NCI-H524 (cell line): ENCODE data around the gene RELL1.
A peak's percentile ranks its signal among the peaks of the same experiment; 100 is the strongest.

Source experiments
- DNase-seq, 2 experiments: peaks; one replicate each; lab custom pipeline; 2025; lab: John Stamatoyannopoulos, UW

The RELL1 gene

DNA sequence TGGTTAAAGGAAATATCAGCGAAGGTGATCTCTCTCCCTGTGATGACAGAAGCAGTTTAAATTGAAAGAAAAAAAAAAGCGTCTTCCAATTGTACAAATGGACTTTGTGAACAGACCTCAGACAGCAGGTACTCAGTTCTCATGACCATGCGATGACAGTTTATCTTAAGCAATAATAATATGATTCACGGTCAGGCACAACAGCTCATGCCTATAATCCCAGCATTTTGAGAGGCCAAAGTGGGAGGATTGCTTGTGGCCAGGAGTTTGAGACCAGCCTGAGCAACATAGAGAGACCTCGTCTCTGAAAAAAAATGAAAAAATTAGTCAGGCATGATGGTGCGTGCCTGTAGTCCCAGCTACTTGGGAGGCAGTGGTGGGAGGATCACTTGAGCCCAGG is 51.0 kb downstream of the RELL1 start:
- no peak for DNase-seq

- no peak for DNase-seq
Measured at GRCh38 chr4:37634180-37634579, 52.0 kb downstream of the RELL1 start.

- DNase-seq: no peak
Measured at GRCh38 chr4:37632836-37633235, 53.3 kb downstream of the RELL1 start.

- DNase-seq: no peak
Measured at GRCh38 chr4:37631551-37631950, 54.6 kb downstream of the RELL1 start.

DNA sequence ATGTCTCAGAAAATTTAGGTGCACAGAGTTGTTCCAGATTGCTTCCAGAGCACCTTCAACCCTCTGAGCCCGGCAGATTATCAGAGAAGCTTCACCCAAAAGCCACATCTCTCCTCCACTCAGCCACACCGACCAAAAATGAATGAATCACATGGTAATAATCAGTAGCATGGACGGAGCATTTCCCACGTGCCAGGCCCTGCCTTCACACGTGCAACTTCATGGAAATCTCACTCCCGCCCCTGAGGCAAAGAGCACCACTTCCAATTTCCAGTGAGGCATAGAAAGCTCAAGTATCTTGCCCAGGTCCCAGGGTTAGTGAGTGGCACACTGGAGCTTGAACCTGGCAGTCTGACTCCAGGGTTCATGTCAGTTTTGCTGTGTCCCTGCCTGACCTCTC is 56.5 kb downstream of the RELL1 start:
- no peak for DNase-seq

- DNase-seq: no peak
Measured at GRCh38 chr4:37628977-37629609, 57.1 kb downstream of the RELL1 start.

- no peak for DNase-seq
Measured at GRCh38 chr4:37627263-37627662, 58.9 kb downstream of the RELL1 start.

DNA sequence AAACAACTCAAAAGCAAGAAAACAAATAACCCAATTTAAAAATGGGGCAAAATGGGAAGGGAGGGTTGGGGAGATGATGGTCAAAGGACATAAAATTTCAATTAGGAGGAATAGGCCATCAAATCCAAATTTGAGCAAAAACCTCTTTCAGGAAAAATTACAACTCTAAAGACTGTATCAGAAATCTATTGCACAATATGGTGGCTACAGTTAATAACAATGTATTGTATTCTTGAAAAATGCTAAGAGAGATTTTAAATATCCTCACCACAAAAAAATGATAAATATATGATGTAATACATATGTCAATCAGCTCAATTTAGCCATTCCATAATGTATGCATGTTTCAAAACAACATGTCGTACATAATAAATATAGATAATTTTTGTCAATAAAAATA is 60.7 kb downstream of the RELL1 start:
- DNase-seq: no peak

DNA sequence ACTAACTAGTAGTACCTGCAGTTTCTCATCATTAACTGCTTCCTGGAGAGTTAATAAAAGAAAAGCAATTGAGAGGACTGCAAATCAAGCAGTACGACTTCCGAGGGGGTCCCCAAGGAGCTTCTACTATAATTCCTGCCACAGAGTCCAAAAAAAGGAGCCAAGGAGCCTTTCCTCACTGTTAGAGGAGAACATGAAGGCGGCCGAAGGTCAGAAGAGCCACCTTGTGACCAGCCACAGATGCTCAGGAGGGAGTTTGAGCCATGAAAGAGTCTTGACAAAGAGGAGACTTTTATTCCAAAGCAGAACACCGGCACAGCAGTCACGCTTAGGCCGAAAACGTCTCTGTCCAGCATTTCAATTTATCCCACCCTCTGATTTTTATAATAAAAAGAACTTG is 62.2 kb downstream of the RELL1 start:
- no peak for DNase-seq

- DNase-seq: no peak
Measured at GRCh38 chr4:37623125-37623524, 63.1 kb downstream of the RELL1 start.

DNA sequence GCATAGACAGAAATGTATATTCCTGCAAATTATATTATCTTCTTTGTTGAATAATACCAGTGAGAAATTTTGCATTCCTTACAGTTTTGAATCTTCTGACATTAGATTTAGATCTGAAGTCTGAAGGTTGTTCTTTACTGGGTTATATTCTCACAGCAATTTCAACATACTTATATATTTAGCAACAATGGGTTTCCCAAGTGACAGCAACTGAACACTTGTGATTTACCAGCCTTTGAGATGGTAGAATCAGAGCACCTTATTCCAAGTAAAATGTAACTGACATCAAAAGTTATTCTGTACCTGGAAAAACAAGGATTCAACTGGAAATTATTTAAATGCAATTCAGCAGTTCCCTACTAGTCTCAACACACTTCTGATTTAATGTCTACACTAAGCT is 66.0 kb downstream of the RELL1 start:
- DNase-seq: no peak

GRCh38 chr4:37615720-37616063 is 70.5 kb downstream of the RELL1 start:
- peak; percentile 62 to 87 for DNase-seq

DNA sequence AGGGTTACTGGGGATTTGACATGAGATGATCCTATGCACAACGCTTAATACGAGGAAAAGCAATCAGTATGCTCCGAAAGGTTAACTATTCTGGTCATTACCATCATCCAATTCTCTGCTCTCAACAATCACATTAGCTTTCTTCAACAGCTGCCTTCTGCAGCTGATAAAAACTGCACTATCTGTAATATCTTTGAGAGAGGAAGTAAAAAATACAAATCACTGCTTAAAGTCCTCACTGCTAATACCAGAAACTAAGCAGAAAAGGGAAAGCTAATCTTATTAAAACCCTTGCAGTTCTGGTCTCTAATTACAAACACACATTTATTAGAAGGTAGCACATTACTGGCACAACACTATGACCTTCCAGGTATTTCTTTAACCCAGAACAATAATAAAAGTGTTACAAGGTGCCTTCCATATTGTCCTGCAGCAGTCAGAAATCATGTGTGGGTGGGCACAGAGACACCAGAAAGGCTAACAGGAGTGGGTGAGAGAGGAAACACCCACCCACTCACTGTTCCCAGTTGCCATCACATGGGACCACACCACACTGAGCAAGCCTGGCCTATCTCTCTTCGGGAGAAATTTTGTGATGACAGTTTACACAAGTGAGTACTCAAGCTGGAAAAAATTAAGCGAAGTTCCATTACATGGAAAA is 71.0 kb downstream of the RELL1 start:
- peak; percentile 34 to 62 for DNase-seq

DNA sequence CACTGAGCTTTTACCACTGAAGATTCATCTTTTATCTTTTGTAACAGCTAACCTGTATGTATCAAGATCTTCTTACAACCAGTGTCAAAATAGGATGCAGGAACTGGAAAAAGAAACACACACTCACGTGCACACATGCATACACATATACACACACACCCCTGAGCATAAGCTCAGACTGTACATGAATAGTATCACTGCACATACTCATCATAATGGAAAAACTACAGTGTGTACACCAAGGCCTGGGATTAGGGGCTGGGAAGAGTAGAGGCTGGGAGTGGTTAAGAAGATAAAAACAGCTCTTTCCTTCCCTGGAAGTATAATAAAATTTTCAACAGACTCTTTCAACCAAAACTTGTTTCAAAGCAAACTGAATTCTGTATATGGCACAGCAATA is 73.4 kb downstream of the RELL1 start:
- no peak for DNase-seq

DNA sequence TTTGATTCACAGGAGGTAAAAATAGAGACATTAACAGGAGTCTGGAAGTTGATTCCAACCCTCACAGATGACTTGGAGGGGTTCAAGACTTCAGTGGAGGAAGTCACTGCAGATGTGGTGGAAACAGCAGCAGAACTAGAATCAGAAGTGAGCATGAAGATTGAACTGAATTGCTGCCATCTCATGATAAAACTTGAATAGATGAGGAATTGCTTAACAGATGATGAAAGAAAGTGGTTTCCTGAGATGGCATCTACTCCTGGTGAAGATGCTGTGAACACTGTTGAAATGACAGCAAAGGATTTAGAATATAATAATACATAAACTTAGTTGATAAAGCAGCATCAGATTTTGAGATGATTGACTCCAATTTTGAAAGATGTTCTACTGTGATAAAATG is 76.5 kb downstream of the RELL1 start:
- DNase-seq: no peak

DNA sequence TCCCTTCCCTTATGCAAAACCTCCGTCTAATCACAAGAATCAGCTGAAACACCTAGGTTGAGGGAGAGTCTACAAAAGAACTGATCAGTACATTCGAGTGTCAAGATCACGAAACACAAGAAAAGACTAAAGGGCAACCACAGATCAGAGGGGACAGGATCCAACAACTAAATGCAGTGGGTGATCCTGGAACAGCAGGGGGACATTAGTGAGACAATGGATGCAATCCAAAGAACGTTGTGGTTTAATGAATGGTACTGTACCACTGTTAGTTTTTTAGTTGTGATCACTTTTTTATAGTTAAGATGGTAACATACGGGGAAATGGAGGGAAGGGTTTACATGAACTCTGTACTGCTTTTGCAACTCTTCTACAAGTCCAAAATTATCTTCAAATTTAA is 79.2 kb downstream of the RELL1 start:
- no peak for DNase-seq

DNA sequence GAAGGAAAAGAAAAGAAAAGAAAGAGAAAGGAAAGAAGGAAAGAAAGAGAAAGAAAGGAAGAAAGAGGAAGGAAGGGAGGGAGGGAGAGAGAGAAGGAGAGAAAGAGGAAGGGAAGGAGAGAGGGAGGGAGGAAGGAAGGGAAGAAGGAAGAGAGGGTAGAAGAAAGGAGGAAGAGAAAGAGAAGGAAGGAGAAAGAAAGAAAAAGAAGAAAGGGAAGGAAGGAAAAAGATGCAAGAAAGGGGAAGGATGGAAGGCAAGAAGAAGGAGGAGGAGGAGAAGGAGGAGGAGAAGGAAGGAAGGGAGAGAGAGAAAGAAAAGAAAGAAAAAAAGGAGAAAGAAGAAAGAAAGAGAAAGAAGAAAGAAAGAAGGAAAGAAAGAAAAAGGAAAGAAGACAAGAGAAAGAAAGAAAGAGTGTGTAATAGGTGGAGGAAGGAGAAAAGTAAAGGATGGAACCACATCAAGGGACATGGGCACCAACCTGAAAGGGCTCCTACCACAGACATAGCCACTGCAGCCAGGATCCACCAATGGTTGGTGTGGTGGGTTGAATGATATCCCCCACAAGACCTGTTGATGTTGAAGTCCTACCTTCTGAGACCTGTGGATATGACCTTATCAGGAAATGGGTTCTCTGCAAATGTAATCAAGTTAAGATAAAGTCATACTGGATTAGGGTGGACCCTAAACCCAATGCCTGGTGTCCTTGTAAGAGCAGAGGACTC is 80.2 kb downstream of the RELL1 start:
- no peak for DNase-seq

- no peak for DNase-seq
Measured at GRCh38 chr4:37604461-37604860, 81.7 kb downstream of the RELL1 start.

DNA sequence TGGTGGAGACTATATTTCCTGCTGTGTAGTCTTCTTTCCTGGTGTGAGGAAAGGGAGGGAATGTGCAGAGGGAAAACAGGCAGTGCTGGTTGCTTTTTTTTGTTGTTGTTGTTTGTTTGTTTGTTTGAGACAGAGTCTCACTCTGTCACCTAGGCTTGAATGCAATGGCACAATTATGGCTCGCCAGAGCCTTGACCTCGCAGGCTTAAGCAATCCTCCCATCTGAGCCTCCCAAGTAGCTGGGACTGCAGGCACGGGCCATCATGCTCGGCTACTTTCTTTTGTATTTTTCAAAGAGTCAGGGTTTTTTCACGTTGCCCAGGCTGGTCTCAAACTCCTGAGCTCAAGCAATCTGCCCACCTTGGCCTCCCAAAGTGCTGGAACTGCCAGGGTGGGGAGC is 82.5 kb downstream of the RELL1 start:
- DNase-seq: no peak

- peak; percentile 49 to 64 for DNase-seq
Measured at GRCh38 chr4:37603070-37603468, 83.1 kb downstream of the RELL1 start.

- no peak for DNase-seq
Measured at GRCh38 chr4:37602454-37603069, 83.6 kb downstream of the RELL1 start.

GRCh38 chr4:37601531-37601930 is 84.6 kb downstream of the RELL1 start:
- no peak for DNase-seq
